Measurements from ENCODE around the gene ARHGEF37.
"Not testable (repeated sequence)": the region's sequence is repeated elsewhere in the genome, so short reads cannot be mapped to it uniquely, and the experiment has no call there.

ARHGEF37 gene

DNA sequence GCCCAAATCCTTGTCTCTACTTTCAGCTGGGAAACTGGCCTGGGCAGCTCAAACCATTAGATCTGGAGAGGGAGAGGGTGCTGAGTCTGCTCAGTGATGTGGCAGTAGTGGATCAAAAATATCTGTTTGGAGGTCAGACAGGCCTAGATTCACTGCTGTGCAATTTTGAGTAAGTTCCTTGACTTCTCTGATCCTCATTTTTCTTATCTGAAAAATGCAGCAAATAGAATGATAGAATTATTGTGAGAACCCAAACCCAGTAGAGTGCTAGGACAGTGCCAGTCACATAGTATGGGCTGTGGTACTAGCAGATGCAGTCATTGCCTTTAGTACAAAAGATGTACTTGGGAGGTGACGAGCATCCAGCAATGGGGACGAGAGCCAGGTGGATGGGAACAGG is 50.2 kb downstream of the ARHGEF37 start:
- DNase-seq = no peak

DNA sequence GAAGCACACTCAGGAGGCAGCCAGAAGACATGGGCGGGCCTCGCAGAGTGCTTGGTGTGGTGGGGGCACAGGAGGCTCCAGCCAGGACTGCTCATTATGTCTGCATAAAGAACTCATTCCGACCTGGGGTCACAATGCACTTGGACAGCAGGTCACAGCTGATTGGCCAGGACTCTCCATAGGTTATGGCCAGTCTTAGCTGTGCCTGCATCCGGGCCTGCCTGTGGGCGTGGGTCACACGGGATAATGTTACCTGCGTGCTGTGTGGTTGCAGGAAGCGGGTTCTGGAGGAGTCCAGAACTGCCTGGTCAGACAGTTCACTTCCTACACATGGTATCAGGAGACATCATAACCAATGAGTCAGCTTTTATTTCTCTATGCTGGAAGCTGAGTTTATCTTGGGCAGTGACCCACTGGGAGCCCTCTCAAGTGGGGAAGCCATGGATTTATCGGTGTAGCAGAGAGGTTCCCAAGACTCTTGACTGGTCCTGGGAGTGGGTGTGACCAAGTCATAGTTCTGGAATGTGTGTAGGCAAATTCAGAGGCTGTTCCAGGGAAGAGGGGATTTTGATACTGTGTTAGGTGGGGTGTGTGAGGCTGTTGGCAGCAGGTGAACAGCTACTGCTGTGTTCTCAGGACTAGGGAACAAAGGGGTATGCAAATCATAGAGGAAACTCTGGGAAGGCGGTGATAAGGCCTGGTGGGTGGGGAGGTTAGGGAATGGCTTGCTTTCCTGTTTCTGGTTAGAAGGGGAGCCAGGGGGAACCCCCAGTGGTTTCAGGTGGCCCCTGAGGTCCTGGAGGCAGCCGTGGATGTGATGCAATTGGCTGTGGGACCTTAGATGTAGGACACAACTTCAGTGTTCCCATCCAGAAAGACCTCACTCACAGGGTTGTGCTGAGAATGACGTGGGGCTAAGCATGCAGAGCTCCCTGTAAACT is 51.3 kb downstream of the ARHGEF37 start:
- no peak for DNase-seq

DNA sequence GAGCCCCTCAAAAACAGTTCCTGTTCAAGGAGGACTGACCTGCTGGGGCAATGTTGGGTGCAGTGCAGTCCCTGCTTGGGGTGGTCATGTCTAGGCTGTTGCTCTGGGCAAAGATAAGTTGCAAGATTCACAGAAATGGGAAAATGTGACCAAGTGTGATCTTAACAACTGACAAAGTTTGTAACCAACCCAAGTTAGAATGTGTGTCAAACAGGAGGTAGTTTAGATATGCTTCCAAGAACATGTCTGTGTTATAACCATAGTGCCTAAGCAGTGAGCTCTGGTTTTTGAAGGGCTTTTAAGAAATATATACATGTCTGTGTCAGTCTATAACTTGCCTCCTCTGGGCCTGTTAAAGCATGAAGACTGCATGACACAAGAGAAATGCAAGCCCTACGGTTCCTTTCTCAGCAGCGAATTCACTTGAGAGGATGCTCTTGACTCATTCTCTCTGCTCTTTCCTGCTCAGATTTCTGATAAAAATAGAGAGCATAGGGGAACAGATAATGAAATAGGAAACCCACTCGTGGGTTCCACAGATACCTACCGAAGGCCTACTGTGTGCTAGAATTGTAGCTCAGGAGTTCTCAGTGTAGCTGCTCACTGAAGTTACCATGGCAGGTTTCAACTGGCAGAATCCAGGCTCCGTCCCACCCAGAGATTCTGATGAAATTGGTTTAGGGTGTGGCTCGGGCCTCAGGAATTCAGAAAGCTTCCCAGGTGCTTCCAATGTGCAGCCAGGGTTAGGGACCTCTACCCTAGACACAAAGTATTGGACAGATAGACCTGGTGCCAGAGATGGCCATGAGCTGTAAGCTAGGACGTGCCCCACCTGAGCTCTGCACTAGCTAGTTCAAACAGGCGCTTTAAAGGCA is 52.4 kb downstream of the ARHGEF37 start:
- DNase-seq = no peak

DNA sequence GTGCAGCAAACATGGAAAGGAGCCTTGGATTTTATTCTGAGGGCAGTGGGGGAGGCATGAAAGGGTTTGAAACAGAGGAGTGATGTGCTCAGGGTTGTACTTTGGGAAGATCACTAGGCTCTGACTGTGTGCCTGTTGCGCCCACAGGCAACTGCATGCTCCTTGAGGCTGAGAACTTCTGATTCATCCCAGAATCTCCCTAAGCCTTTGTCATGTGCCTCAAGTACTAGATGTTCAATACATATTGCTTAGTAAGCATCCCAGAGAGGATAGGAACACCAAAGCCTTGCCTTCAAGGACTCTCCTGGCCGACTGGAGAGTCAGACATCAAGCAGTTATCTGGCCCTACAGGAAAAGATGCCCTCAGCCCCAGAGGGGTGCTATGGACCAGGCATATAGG is 54.1 kb downstream of the ARHGEF37 start:
- DNase-seq = no peak

DNA sequence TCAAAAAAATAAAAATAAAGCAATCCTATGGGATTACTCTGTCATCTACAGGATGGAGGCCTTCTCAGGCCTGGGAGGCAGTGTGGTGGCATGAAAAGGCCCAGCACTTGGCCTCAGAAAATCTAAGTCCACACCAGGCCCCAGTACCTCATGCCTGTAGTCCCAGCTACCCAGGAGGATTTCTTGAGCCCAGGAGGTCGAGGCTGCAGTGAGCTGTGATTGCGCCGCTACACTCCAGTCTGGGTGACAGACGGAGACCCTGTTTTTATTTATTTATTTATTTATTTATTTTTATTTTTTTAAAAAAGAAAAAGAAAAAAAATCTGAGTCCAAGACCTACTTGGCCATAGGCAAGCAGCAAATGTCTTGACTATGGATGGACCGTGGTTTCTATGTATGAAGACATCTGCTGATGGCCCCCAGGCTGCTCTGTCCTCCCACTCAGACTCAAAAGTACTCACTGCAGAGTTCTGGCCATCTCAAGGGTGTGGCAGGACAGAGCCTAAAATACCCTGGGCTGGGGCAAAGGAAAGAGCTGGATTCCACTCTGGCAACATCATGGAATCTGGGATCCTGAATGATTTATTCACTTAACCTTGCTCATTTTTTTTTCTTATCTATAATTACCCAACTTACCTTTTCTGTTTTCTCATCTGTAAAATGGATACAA is 55.0 kb downstream of the ARHGEF37 start:
- no peak for DNase-seq

DNA sequence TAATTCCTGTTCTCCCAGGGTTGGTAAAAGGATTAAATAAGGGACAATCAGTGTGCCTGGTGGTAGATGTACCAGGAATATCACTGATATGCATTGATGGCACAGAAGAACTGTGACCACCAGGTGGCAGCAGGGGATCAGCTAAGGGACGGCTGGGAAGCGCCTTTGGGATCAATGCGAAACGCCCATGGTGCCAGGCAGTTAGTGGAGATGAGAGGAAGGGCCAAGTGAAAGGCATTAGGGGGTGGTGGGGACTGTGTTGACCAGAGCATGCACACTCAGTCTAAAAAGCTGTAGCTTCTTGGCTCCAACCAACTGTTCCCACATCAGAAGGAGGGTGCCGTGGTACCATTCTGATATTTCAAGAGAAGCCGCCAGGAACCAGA is 55.6 kb downstream of the ARHGEF37 start:
- peak; percentile 73 for DNase-seq

DNA sequence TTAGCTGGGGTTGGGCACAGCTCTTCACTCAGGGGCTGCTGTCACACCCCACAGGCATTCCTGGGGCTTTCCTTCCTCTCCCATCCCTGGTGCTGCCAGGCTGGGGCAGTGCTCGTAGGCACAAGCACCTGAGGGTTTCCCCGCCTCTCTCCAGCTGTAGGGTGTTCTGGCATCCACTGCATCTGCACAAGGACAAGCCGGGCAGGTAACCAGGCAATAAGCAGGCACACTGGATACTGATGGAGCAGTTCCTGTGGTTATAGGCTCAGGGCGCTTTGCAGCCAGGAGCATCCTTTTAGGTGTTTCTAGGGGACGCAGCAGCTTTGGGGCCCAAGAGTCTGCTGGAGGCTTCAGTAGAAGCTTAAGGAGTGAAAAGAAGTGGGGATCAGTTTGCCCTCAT is 56.8 kb downstream of the ARHGEF37 start:
- no peak for DNase-seq

DNA sequence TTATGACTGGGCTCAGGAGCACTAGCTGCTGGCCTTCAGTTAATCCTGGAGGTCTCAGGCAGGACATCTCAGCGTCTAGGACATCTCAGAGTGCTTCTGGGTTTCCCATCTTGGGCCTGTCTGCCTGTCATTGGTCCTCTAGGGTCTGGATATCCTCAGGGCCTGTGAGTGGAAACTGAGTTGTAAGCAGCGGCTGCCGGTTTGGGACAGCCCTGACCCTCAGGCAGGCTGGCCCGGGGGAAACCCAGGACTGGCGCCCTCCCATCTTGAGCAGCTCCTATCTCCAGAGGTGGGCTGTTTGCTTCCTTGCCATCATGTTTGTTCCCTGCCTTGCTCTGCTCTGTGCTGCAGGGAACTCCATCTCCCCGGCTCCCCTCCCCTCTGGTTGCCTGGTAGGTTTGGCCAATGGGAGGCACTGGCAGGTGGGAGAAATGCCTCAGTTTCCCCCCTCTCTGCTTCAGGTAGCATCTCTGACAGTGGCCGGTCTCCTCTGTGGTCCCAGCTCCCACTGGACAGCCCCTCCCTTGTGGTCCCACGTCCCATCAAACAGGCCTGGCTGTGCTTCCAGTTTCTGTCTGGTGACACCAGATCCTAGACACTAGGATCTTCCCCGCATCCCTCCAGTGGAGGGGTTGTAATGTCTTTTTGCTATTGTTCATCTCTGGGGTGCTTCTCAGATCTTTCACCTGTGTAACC is 57.4 kb downstream of the ARHGEF37 start:
- DNase-seq = no peak

DNA sequence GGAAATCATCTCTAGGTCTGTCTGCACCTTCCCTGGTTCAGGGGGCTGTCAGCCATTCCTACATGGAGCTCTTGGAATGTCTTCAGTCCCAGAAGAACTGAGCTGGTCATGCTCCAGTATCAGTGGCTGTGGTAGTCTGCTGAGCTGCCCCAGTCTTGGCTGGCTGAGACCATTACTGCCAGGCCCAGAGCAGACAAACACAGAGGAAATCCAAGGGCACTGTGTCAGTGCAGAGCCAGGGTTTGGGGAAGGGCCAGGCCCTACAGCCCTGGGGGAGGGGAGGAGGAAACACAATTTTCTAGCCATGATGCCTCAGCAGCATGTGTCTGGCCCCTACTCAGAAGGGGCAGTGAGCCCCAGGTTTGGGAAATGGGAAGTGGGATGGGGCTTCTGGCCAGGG is 58.4 kb downstream of the ARHGEF37 start:
- no peak for DNase-seq

DNA sequence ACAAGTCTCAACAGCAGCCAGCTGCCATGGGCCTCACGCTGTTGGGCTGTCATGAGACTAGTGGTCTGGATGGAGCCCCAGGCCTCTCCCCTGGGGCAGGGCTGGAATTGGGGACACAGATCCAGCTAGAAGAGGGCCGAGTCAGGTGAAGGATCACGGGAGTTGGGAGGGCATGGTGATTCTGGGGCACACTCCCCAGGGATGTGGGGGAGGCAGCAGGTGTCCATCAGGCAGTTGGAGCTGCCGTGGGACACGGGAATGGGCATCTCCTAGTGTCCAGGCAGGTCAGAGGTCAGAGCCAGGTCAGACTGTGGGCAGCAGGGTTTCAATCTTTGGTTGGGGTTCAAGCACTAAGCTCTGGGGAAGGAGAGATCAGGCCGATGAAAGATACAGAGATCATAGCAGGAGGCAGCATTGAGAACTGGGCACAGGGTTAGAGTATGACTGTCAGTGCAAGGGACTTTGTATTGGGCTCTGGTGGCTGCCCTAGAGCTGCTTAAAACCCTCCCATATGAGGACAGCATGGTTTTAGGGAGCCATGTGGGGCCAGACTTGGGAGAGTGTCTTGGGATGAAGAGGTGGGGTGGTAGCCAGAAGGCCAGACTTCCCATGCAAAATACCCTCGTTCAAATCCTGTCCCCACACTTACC is 59.2 kb downstream of the ARHGEF37 start:
- DNase-seq = no peak

DNA sequence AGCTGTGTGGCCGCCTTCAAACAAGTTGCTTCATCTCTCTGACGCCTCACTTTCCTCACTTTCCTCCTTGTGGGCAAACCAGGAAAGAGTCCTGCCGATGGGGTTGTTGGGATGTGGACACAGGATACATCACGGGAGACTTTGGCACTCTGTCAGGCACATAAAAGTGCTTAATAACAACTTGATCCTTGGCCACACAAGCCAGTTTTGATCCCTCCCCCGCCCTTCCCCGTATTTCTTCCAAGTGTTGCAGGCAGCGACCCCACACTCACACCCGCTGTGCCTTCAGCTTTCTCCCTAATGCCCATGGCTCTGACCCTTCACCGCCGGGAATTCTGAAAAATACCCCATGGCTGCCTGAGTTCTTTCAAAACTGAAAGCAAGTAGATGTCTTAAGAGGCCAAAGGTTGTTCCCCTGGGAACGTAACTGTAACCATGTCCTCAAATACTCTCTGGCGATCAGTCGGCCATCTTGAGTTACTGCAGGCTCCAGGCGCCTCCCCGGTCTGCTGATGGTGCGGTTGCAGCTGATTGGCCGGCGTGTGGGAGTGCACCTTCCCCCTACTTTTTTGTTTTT is 59.8 kb downstream of the ARHGEF37 start:
- DNase-seq = no peak

DNA sequence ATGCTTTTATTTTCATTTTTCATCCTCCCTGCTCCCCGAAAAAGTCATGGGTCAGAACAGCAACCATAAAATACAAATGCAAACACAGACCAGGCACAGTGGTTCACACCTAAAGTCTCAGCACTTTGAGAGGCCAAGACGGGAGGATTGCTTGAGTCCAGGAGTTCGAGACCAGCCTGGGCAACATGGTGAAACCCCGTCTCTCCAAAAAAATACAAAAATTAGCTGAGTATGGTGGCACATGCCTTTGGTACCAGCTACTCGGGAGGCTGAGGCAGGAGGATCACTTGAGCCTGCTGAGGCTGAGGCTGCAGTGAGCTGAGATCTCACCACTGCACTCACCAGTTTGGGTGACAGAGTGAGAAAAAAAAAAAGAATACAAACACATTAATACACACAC is 60.3 kb downstream of the ARHGEF37 start:
- DNase-seq = no peak

DNA sequence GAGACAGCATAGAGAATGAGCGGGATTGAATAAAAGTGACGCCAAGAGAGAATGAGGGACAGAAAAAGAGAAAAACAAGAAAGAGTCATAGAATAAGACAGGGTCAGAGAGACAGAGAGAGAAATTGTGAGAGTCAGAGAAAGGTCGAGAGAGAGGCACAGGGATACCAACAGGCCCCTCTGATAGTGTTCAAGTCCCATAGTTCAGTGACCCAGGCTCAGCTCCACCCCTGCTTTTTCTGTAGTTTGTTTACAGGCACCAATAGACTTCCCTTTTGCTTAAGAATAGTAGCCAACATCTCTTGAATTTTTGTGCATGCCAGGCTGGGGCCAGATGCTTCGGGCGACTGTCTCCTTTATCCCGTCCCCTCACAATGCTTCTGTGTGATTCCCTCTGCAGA is 62.5 kb downstream of the ARHGEF37 start:
- no peak for DNase-seq

DNA sequence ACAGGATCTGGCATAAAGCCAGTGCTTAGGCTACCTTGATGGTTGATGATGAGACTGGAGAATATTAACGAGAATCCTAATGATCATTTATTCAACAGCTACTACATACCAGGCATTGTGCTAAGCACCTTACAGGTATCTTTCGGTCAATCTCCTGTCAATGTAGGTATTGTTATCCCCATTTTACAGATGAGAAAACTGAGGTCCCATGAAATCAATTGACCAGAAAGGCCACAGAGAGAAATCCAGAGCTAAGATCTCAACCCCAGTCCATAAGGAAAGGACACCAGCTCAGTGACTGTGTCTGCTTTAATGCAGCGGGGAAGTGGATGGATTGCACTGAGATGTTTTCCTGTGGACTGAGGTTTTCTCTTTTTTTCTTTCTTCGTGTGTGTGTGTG is 63.3 kb downstream of the ARHGEF37 start:
- no peak for DNase-seq

DNA sequence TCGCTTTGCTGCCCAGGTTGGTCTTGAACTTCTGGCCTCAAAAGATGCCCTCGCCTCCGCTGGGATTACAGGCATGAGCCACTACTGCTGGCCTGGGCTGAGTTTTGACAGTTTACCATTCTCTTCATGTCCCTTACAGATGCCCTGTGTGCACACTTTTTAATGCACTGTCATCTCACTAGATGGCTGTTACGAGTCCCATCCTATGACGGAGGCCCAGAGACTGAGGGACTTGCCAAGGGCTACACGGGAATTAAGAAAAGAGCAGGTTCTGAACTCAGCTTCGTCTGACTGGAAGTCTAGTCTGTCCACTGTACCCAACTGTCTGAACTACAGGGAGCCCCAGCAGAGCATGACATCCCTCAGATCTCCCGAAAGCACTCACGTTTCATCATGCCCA is 63.9 kb downstream of the ARHGEF37 start:
- DNase-seq = no peak

DNA sequence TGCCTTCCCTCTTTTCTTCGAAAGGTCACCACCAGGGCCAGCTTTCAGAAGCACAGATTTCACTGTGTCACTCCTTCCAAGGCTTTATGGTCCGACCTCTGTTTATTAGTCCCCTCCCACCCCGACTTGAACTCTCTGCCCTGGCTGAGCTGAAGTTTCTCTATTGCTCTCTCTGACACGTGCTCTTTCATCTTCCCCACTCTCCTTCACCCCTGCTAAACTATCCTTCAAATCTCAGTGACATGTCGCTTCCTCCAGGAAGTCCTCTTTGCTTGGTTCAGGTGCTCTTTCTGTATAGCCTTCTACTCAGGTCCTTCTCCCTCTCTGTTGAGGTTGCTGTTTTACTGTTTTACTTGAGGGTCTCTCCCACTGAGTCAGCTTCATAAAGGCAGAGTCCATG is 64.4 kb downstream of the ARHGEF37 start:
- no peak for DNase-seq

DNA sequence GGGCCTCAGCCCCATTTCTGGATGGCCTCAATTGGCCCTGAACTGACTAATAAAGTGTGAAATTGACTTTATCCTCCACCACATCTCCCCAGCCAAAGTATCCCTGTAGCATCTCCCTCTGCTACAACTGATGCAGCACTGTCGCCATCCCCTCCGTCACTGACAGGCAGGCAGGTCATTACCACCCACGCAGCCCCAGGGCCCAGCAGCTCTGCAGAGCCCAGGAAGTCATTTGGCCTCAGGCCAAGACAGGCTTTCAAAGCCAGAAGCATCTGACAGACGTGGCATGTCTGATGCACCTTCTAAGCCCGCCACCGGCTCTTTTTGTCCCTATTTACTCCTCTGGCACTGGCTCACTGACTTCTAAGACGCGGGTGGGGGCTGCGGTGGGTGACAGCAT is 65.3 kb downstream of the ARHGEF37 start:
- DNase-seq = peak; percentile 91

DNA sequence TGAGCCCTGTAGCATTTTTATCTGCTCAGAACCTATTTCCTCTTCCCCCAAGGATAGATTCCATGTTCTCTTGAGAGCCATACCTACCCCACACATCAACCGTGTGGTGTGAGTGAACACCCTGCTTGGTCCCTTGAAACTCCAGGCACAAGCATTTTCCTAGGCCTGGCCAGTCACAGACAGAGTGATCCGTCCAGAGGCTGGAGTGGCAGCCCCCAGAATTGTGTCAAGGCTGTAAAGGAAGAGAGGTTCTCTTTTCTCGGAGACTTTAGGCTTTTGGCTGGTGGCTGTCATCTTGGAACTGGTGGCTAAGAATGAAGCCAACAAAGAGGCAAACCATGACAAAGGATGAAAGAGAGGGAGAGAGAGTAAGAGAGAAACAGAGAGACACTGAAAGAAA is 66.0 kb downstream of the ARHGEF37 start:
- no peak for DNase-seq

DNA sequence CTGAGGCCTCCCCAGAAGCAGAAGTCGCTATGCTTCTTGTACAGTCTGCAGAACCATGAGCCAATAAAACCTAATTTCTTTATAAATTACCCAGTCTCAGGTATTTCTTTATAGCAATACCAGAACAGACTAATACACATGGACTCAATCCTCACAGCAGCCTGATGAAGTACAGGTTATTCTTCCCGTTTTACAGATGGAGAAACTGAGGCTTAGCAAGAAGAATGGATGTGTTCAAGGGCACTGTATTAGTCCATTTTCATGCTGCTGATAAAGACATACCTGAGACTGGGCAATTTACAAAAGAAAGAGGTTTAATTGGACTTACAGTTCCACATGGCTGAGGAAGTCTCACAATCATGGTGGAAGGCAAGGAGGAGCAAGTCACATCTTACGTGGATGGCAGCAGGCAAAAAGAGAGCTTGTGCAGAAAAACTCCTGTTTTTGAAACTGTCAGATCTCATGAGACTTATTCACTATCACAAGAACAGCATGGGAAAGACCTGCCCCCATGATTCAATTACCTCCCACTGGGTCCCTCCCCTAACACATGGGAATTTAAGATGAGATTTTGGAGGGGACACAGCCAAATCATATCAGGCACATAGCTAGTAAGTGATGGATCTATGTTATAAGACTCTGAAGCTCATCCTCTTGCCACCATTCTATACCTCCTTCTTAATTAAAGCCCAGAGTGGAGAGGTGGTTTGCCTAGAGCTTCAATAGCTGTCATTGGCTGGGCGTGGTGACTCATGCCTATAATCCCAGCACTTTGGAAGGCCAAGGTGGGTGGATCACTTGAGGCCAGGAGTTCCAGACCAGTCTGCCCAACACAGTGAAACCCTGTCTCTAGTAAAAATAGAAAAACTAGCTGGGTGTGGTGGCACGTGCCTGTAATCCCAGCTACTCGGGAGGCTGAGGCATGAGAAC is 67.4 kb downstream of the ARHGEF37 start:
- not testable (repeated sequence) for DNase-seq

DNA sequence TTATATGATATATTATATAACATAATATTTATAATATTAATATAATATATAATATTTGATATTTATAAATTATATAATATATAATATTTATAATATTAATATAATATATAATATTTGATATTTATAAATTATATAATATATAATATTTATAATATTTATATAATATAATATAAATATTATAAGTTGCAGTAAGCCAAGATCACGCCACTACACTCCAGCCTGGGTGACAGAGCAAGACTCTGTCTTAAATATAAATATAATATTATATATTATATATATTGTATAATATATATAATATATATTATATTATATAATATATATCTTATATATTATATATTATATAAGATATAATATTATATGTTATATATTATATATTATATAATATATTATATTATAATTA is 68.4 kb downstream of the ARHGEF37 start:
- DNase-seq = not testable (repeated sequence)

DNA sequence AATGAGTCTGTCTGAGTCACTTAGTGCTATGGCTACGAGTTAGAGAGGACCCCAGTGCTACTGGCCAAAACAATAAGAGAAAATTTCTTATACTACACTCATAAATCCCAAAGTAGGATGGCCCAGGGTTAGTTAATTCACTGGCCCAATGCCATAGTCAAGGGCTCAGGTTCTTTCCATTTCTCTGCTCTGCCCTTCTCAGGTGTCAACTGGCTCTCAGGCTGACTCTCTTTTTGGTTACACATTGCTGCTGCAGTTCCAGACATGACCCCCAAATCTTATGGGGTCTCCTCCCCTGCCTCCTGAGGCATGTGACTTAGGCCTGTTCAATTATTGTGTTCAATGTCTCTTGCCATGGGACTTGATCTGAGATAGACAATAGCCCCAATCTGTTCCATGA is 70.4 kb downstream of the ARHGEF37 start:
- peak; percentile 40 for DNase-seq

All from NCI-H345 (cell line).